ENCODE results near the gene RDH11.
"Not testable (repeated sequence)": the region's sequence is repeated elsewhere in the genome, so short reads cannot be mapped to it uniquely, and the experiment has no call there.

RDH11 gene

GRCh38 chr14:67703997-67704396 is 8.4 kb upstream of the RDH11 start:
- no peak for DNase-seq

DNA sequence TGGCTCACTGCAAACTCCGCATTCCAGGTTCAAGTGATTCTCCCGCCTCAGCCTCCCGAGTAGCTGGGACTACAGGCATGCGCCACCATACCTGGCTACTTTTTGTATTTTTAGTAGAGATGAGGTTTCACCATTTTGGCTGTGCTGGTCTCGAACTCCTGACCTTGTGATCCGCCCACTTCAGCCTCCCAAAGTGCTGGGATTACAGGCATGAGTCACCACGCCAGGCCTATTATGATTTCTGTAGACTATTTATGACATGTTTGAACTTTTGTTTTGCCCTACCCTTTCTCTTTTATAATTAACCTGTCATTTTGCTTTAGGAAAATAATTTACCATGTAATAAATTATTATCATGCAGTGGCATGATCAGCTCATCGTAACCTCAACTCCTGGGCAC is 5.9 kb upstream of the RDH11 start, which contains the start of gene RDH12:
RDH12 (plus strand) TSS at position 395 of the 400 bp plus-strand sequence. CDS start 20,757 bp downstream, outside the sequence.
- not testable (repeated sequence) for DNase-seq

GRCh38 chr14:67698179-67698578 is 2.6 kb upstream of the RDH11 start:
- DNase-seq: no peak

GRCh38 chr14:67697006-67697405 is 1.4 kb upstream of the RDH11 start:
- DNase-seq: no peak

DNA sequence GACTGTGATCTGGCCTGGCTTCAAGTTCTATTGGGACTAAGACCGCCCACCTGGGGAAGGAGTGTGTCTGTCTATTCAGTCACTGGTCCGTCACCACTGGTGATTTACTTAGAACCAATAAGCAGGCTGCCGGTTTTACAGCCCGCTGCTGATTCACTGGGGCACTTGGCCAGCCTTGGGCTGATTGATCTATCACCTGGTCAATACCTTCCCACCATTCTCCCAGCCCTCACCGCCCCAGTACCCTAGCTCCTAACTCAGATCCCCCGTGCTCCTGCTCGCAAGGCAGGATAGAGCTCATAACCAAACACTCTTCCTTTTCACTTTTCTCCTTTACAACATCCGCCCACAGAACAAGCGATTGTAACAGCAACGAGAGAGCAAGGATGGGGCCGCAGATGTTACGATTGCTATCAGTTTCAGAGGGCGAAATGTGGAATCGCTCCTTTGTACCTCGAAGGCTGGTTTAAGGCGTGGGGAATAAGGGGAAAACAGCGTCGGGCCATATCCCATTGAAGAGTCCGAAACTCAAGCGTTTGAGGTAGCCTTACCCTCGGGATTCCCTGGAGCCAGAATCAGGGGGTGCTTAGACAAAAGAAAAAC is 672 bp downstream of the RDH11 start:
- DNase-seq: peak; percentile 56 to 62

GRCh38 chr14:67690011-67690410 is 5.6 kb downstream of the RDH11 start:
- DNase-seq: no peak

GRCh38 chr14:67683842-67684241 is 11.7 kb downstream of the RDH11 start:
- DNase-seq: no peak

DNA sequence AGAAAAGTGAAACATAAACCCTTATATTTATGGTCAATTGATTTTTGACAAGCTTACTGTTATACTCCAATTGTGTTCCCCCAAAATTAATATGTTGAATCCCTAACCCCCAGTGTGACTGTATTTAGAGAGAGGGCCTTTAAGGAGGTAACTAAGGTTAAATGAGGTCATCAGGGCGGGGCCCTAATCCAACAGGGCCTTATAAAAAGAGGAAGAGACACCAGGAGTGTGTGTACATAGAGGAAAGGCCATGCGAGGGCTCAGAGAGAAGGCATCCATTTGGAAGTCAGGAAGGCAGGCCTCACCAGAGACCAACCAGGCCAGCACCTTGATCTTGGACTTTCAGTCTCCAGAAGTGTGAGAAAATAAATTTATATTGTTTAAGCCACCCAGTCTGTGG is 14.6 kb downstream of the RDH11 start:
- DNase-seq: no peak

DNA sequence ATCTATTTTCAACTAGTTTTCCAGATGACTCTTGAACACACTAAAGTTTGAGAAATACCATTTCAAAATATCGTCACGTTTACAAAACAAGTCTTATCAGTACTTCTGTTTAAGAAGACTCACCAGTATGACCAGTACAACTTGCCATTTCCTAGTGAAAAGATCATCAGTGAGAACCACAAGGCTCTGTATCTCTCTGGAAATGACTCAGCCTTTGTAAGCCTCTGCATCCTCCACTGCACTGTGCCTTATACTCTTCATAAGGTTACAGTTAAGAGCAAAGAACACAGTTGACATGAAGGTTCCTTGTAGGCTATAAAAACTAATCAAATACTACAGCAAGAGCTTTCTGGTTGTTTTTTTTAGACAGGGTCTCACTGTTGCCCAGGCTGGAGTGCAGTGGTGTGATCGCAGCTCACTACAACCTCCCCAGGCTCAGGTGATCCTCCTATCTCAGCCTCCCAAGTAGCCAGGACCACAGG is 15.4 kb downstream of the RDH11 start:
- DNase-seq: no peak

GRCh38 chr14:67679006-67679405 is 16.6 kb downstream of the RDH11 start:
- no peak for DNase-seq

- peak in 1 of 2 experiments; percentile 2 for DNase-seq
Measured at GRCh38 chr14:67675219-67675582, 20.4 kb downstream of the RDH11 start.

- peak; percentile 69 to 70 for DNase-seq
Measured at GRCh38 chr14:67674480-67675218, 20.9 kb downstream of the RDH11 start, which contains the start of gene VTI1B. Gene VTI1B (minus strand): TSS chr14:67674632. CDS start chr14:67674489, 143 bp downstream.

- DNase-seq: peak; percentile 27 to 29
Measured at GRCh38 chr14:67674139-67674479, 21.5 kb downstream of the RDH11 start.

DNA sequence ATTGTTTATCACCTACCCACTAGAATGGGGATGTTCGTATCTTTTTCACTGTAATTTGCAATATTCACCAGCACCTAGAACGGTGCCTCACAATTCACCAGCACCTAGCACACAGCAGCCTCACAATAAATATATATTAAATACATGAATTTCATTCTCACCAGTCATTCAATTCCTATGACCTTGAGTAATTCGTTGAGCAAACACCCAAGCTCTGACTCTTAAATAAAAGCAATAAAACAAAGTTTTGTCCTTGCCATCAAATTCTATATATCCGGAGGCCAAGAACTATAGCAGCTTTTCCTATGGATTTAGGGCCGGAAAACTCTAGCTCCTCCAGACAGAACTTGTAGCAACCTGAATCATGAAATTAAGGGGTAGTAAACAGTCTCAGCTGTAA is 22.1 kb downstream of the RDH11 start:
- DNase-seq: no peak

- no peak for DNase-seq
Measured at GRCh38 chr14:67668559-67668958, 27.0 kb downstream of the RDH11 start.

DNA sequence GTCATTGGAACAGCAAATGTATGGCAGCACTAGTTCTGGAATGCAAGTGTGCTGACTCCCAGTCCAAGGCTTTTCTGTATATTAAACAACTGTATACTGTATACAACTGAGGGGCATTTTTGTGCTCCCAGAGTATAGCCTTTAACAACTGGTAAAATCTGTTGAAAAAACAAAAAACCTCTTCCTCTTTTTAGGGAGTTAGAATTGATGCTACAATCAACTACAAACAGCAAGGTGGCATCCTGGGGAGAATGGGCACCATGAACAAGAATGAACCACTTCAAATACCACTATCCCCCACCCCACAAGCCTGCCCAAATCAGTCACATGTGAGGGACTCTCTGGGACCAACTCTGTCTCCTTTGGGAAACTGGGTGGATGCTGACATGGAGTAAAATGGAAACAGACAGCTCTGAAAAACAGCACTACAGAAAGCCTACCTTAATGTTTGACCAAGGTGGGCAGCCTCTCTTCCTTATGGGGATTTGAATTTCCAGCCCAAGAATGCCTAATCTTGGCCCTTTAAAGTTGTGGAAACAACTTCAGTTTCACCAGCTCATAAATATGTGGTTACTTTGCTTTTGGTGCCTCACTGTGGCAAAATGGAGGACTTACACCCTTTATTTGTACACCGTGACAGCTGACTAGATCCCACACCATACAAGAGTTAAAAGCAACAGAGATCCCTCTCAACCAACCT is 28.7 kb downstream of the RDH11 start:
- peak; percentile 3 to 5 for DNase-seq

DNA sequence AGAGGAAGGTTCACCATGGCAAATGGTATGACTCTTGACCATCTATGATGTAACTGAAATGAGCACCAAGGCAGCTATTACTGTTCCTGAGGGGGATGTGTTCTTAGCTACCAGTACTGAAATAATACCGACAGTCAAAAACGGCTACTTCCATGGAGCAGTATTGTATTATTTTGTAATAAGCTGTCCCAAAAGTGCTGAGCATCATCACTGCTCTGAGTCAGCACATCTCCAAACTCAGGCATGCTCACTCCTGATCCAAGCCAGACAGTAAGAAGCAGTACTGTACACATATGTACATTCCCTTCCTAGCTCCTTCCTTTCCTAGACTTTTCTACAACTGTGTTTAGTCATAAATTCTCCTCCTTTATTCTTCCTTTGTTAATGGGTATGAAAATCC is 29.7 kb downstream of the RDH11 start:
- no peak for DNase-seq

GRCh38 chr14:67663633-67664032 is 31.9 kb downstream of the RDH11 start:
- no peak for DNase-seq

DNA sequence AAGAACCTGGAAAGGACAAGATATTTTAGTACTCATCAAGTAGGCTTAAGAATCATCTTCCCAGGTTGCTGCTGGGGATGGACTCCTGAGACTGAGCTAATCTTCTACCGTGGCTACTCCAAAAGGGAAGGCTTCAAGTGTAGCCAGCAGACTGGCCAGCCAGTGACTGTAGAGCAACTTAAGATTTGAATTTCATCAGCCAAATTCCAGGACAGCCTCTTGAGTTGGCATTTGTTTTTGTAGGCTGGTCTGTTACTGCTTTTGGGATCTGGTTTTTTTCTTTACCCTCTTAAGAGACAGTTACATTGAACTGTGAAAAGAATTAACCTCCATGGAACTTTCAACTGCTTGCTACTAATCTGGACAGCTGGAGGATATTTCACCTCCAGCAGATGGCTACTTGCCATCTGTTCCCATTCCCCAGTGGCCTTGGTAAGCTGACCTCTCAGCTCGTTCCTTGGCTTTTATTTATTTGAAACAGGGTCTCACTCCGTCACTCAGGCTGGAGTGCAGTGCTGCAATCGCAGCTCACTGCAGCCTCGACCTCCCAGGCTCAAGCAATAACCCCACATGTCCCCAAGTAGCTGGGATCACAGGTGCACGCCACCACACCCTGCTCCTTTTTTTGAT is 41.8 kb downstream of the RDH11 start:
- no peak for DNase-seq

DNA sequence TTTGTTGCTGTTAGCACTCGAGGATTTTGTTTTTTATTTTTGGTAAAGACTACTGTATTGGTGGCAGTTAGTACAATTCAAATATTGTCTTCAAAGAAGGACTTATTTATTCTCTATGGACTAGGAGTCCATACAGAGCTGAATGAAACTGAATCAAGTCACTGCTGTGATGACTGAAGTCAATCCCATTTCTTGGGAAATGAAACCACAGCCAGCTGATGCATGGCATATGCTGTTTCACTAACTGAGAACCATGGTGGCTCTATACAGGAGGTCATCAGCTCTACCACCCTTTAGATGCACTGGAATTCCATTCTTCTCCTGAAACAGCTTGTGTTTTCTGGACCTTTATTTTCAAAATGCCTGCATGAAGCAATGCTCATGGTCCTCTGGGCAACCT is 43.4 kb downstream of the RDH11 start:
- DNase-seq: no peak

- no peak for DNase-seq
Measured at GRCh38 chr14:67650694-67651093, 44.9 kb downstream of the RDH11 start.

DNA sequence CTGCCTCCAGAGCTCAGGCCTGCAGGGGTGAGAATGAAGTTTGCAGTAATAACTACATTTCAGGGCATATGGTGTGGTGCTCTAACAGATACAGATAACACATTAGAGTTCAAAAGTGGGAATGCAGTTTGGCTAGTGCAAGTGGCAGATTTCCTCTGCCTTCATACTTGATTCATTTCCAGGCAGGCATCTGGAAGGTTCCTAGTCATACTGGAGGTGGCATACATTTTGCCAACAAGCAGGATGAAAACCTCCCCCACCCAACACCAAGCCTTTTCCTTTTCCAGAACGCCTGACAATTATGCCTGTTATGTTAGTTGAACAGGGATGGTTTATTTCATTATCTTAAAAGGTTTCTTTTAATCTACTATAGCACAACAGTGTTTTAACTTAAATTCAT is 45.4 kb downstream of the RDH11 start:
- DNase-seq: no peak

DNA sequence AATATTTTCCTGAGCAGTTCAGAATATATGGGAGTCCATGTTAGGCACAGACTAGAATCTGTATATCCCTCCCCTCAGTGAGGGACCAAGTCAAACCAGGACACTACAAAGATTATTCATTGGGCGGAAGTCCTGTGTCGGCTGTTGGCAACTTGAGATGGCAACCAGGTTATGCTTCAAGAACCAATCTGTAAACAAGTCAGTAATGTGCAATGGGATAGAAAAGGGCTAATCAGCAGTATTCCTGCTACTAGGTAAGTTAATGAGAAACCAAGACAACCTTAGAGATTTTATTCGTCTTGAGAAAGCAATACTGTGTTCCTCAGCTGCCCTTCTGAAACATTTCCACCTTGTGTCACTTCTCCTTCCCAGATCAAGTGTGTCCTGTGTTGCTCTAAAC is 49.4 kb downstream of the RDH11 start:
- no peak for DNase-seq
